Adrenal gland (tissue), 5 donors: Measurements from ENCODE around the gene SOBP.

Source experiments
- CTCF ChIP-seq, 6 experiments: fragments of 450-650 bp in 4 of 6; fragments of 200-600 bp in 2 of 6; sonication (generic) in 1 of 6; IDR thresholded peaks; 1 replicate in 5 of 6; 2 replicates in 1 of 6; pipeline versions ENCODE4 v1.5.1 to v1.8.0; 2016 to 2021; ENCODE audit warnings: antibody characterized with exemption in 6 of 6, mild to moderate bottlenecking in 2 of 6, moderate library complexity in 1 of 6
- POLR2A ChIP-seq, 2 donors: fragments of 450-650 bp; IDR thresholded peaks; one replicate each; pipeline ENCODE4 v1.6.1; 2017; ENCODE audit warnings: antibody characterized with exemption in 2 of 2, mild to moderate bottlenecking in 2 of 2, moderate library complexity in 1 of 2
- donor health status: DM: no; HTN: no; CAD: no.

DNA sequence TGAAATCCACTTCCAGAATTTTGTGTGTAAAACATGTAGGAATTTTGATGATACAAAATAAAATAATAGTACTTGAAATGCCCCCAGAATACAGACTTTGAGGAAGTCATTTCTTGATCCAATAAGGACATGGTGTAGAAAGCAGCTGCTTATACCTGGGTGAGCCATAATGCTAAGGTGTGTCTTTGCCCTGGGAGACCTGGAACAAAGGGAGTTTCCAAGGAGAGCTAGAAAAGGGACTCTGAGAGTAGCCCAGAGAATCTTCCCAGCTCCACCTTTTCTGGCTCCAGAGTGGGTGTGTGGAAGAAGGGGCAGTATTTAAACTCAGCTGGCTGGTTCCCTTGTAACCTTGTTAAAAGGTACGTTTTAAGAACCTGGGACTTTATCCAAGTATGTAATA, 77.7 kb downstream of the SOBP start:
- TF ChIP-seq POLR2A (IDR thresholded peaks at IDR 0.05) (no peak), CTCF (IDR thresholded peaks at IDR 0.05) (no peak)
